Measurements from ENCODE around the gene TYSND1.

- TF ChIP-seq CTCF (conservative IDR thresholded peaks at IDR 0.05; ENCODE audit: low read depth, low read length) (no peak), EZH2phosphoT487 (IDR thresholded peaks at IDR 0.05; ENCODE audit: borderline replicate concordance, low read length) (no peak), EZH2 (IDR thresholded peaks at IDR 0.05; ENCODE audit: low read length, unreplicated experiment) (no peak)
Measured at GRCh38 chr10:70186571-70186970, 40.1 kb upstream of the TYSND1 start.

Measured in PC-3 (cell line).